K562 (cell line): ENCODE results near the gene KCNJ10. TPM values are rescaled to one million over a fixed set of nuclear protein-coding genes. Genes with fewer than 3 reads are reported as not detected.

Experiments
- ATAC-seq: fragments of 200-7000 bp; cut with Tn5 transposase; 3 replicates; pipeline ENCODE4 v1.9.1; 2020; ENCODE audit warnings: moderate library complexity
- BruUV-seq: library from RNA; stranded (reverse); fragments of 400-500 nt; replicated peaks from 2 replicates; lab custom pipeline; 2021; lab: Mats Ljungman, UMichigan
- CTCF ChIA-PET: fragments of 300-600 bp; formaldehyde crosslinking; extraction: SDS; loops from one replicate; lab custom pipeline; 2021; ENCODE audit warnings: low intra/inter-chr PET ratio; lab: Yijun Ruan, JAX
- POLR2A ChIA-PET: fragments of 300-600, 350-650 bp; sonication (Branson Sonifier 250); formaldehyde crosslinking; extraction: SDS; loops from one replicate; lab custom pipeline; 2021; ENCODE audit warnings: antibody characterized with exemption, inconsistent platforms; lab: Yijun Ruan, JAX
- DNase-seq, 4 experiments: peaks; one replicate each; pipeline versions ENCODE4 v3.0.0 to v3.0.0-alpha.2; 2011 to 2018; ENCODE audit warnings: low spot score in 3 of 4, mixed read lengths in 3 of 4; ENCODE audit errors: extremely low read depth in 1 of 4
- FAIRE-seq: peaks from 2 replicates; lab custom pipeline; 2011; peaks lifted over from hg19 to GRCh38; lab: Jason Lieb, UNC
- H2AFZ ChIP-seq: 2 replicates; pipeline ENCODE4 v1.6.0; 2011; ENCODE audit warnings: low read depth, low read length, control low read depth, inconsistent platforms
- H3K27ac ChIP-seq: fragments of 200-600 bp; 3 replicates; pipeline ENCODE4 v1.8.0; 2011; ENCODE audit warnings: low read depth, mild to moderate bottlenecking, control low read depth, inconsistent platforms, low read length, moderate library complexity, mixed read lengths; ENCODE audit errors: extremely low read depth
- H3K27me3 ChIP-seq, 2 experiments: fragments of 300-600 bp in 1 of 2; 2 replicates in 1 of 2; 3 replicates in 1 of 2; pipeline versions ENCODE4 v1.6.0 to v1.8.0; 2011; ENCODE audit warnings: inconsistent platforms in 2 of 2, low read length in 2 of 2, mild to moderate bottlenecking in 1 of 2, mixed read lengths in 1 of 2, moderate library complexity in 1 of 2; ENCODE audit not compliant: control insufficient read depth in 2 of 2, insufficient read depth in 2 of 2
- H3K36me3 ChIP-seq: fragments of 300-600 bp; 3 replicates; pipeline ENCODE4 v1.8.0; 2011; ENCODE audit warnings: mild to moderate bottlenecking, low read length, inconsistent platforms; ENCODE audit not compliant: control insufficient read depth, insufficient read depth
- H3K4me1 ChIP-seq, 2 experiments: fragments of 200-600 bp in 1 of 2; replicated peaks in 1 of 2; 2 replicates in 1 of 2; 3 replicates in 1 of 2; pipeline versions ENCODE4 v1.5.1 to v1.8.0; 2011; ENCODE audit warnings: inconsistent platforms in 2 of 2, low read length in 2 of 2, mild to moderate bottlenecking in 1 of 2, mixed read lengths in 1 of 2, moderate library complexity in 1 of 2; ENCODE audit not compliant: control insufficient read depth in 2 of 2, insufficient read depth in 2 of 2
- H3K4me2 ChIP-seq: 2 replicates; pipeline ENCODE4 v1.6.1; 2011; ENCODE audit warnings: low read length, control low read depth, inconsistent platforms, mixed read lengths; ENCODE audit not compliant: insufficient read depth
- H3K4me3 ChIP-seq: fragments of 200-600 bp; sonication (generic), shearing (Covaris generic); 2 replicates; pipeline ENCODE4 v1.5.1; 2016; ENCODE audit warnings: control low read depth, inconsistent platforms
- H3K79me2 ChIP-seq: fragments of 200-600 bp; 3 replicates; pipeline ENCODE4 v1.8.0; 2011; ENCODE audit warnings: low read length, inconsistent platforms; ENCODE audit not compliant: control insufficient read depth, insufficient read depth
- H3K9ac ChIP-seq, 2 experiments: 2 replicates each; pipeline versions ENCODE4 v1.6.0 to v1.6.1; 2011; ENCODE audit warnings: low read depth in 2 of 2, low read length in 2 of 2, control low read depth in 1 of 2, inconsistent platforms in 1 of 2, mild to moderate bottlenecking in 1 of 2, mixed read lengths in 1 of 2; ENCODE audit not compliant: insufficient read depth in 1 of 2
- H3K9me1 ChIP-seq: one replicate; pipeline ENCODE4 v1.6.0; 2011; ENCODE audit warnings: inconsistent platforms, mild to moderate bottlenecking, low read length, moderate library complexity; ENCODE audit not compliant: control insufficient read depth, insufficient read depth
- H3K9me3 ChIP-seq: replicated peaks from 2 replicates; pipeline ENCODE4 v1.5.1; 2011; ENCODE audit warnings: low read depth, low read length, inconsistent platforms; ENCODE audit not compliant: control insufficient read depth, insufficient read depth
- H4K20me1 ChIP-seq: replicated peaks from 2 replicates; pipeline ENCODE4 v1.6.1; 2011; ENCODE audit warnings: low read length, inconsistent platforms, mixed read lengths; ENCODE audit not compliant: control insufficient read depth, insufficient read depth
- MBD2 ChIP-seq: sonication (generic); IDR thresholded peaks from 2 replicates; pipeline ENCODE4 v1.6.1; 2016; ENCODE audit warnings: low read depth, borderline replicate concordance
- NCOA1 ChIP-seq: fragments of 450-650 bp; IDR thresholded peaks from 2 replicates; pipeline ENCODE4 v1.6.1; 2016; ENCODE audit warnings: low read depth
- NFRKB ChIP-seq: fragments of 450-650 bp; IDR thresholded peaks from 2 replicates; pipeline ENCODE4 v1.6.1; 2016; ENCODE audit warnings: low read depth
- NUFIP1 ChIP-seq: fragments of 450-650 bp; IDR thresholded peaks from 2 replicates; pipeline ENCODE4 v1.6.1; 2018; ENCODE audit not compliant: partially characterized antibody
- REST ChIP-seq, 2 experiments: fragments of 450-650 bp; formaldehyde crosslinking in 1 of 2; IDR thresholded peaks; 2 replicates each; pipeline versions ENCODE4 v1.4.0 to v1.6.1; 2014 to 2020; ENCODE audit warnings: mild to moderate bottlenecking in 2 of 2, borderline replicate concordance in 1 of 2, low read depth in 1 of 2
- SMAD2 ChIP-seq: fragments of 150-350 bp; IDR thresholded peaks from 2 replicates; pipeline ENCODE4 v1.6.1; 2014; ENCODE audit warnings: low read depth, mild to moderate bottlenecking, low read length
- SRSF9 ChIP-seq: fragments of 200-400 bp; formaldehyde crosslinking; IDR thresholded peaks from 2 replicates; pipeline ENCODE4 v1.6.1; 2017; ENCODE audit warnings: low read depth, low read length, borderline replicate concordance
- ZFPM2 ChIP-seq: fragments of 250-450 bp; sonication (Bioruptor Pico); IDR thresholded peaks from 2 replicates; pipeline ENCODE4 v1.5.1; 2022; ENCODE audit warnings: mild to moderate bottlenecking
- ZNF830 ChIP-seq: fragments of 250-450 bp; sonication (Bioruptor Pico); IDR thresholded peaks from 2 replicates; pipeline ENCODE4 v1.5.0; 2021; ENCODE audit warnings: mild to moderate bottlenecking
- WGBS: fragments of 100-300 bp; shearing (Covaris generic); methylation state at CpG from one replicate; pipeline ENCODE4 v1.1.6; 2016; ENCODE audit warnings: low coverage, mixed read lengths; ENCODE audit not compliant: insufficient coverage; ENCODE audit errors: missing lambda C conversion rate; 5-methylcytosine and 5-hydroxymethylcytosine counted together
- in situ Hi-C: fragments of 300-500 bp; cut with MboI; formaldehyde crosslinking; loops from 4 replicates; pipeline ENCODE4 v1.15.0; 2018; ENCODE audit warnings: inconsistent platforms, mixed read lengths
- intact Hi-C: fragments of 100-400 bp; cut with micrococcal nuclease; formaldehyde crosslinking; loops from 2 replicates; pipeline ENCODE4 v1.14.2; 2022
- polyA plus RNA-seq, 8 experiments: library from polyadenylated mRNA; depleted of rRNA in 4 of 8; stranded (reverse) in 5 of 8; unstranded in 3 of 8; fragments of >200 nt; fragmentation: Nextera tagmentation in 2 of 8; fragmentation: Illumina TruSeq in 1 of 8; extraction: Ambion mirVana in 2 of 8; extraction: Trizol in 1 of 8; gene quantifications; 2 replicates each; pipeline versions ENCODE4 v1.2.1 to v1.2.3, GENCODE V29; 2011 to 2014; ENCODE audit warnings: inconsistent platforms in 1 of 8, missing spikeins in 1 of 8
- total RNA-seq, 7 experiments: library from RNA; depleted of rRNA in 6 of 7; stranded (reverse); fragments of >200 nt in 6 of 7; fragmentation: Illumina TruSeq in 2 of 7; extraction: Trizol in 2 of 7; gene quantifications; 2 replicates each; pipeline versions ENCODE4 v1.2.1 to v1.2.3, GENCODE V29; 2011 to 2021; ENCODE audit warnings: low replicate concordance in 1 of 7

The KCNJ10 gene
- total and polyA plus RNA-seq, 9 of the 15 experiments (the other 6 are each of a cell fraction or from before 2014, with no cell fraction given), result 0.06 to 0.11 TPM; not detected in 7

- CTCF ChIA-PET, result no interaction called here
Observed at GRCh38 chr1:159972443-159973205, 97.3 kb downstream of the KCNJ10 start.

More at GRCh38 chr1:159972443-159973205, 97.3 kb downstream of the KCNJ10 start:
- H3K9me1 ChIP-seq, result no peaks in the 10 kb centered on the region
- H3K4me1 ChIP-seq, result no peaks in the 10 kb centered on the region
- no peak overlapping the region for H3K27ac ChIP-seq
- WGBS, result 1% methylated on average over 8 of the region's 8 CpGs
- intact Hi-C loops (no loop called here), in situ Hi-C loops (no loop called here)
- no peaks in the 10 kb centered on the region for H3K79me2 ChIP-seq
- H3K9me3 ChIP-seq, result no peaks in the 10 kb centered on the region
- H2AFZ ChIP-seq, result no peak overlapping the region
- no peaks in the 10 kb centered on the region for H3K36me3 ChIP-seq
- H3K4me2 ChIP-seq, result no peak overlapping the region
- ATAC-seq, result no peak
- peaks cover 7 to 42% of the 10 kb centered on the region in 2 experiments; a peak in 4 of 5 replicates for H3K27me3 ChIP-seq
- H3K9ac ChIP-seq, result no peak overlapping the region
- POLR2A ChIA-PET, result interaction anchor here (0.6 to 0.7 kb wide), 2 partner anchors 19 to 1926 kb away, joined by 3 to 4 read pairs; no protein-coding TSS in a partner anchor
- no peak for FAIRE-seq
- no peak for TF ChIP-seq SMAD2
- no peak for TF ChIP-seq NFRKB
- TF ChIP-seq NCOA1, result no peak
- TF ChIP-seq ZFPM2 (CRISPR knock-in tag), result no peak
- TF ChIP-seq ZNF830, result no peak
- no peak for TF ChIP-seq REST (IDR thresholded peaks at IDR 0.05; ENCODE audit: borderline replicate concordance)
- no peak for TF ChIP-seq REST (CRISPR knock-in tag; IDR thresholded peaks at IDR 0.05; ENCODE audit: low read depth)
- TF ChIP-seq NUFIP1, result no peak
- no peak for TF ChIP-seq SRSF9
- no peak for TF ChIP-seq MBD2
- BruUV-seq, result no TSS peak
- H4K20me1 ChIP-seq, result peaks cover 5% of the 10 kb centered on the region; the same call in 1 of the 2 replicates
- no peak overlapping the region for H3K4me3 ChIP-seq
- DNase-seq, result no peak
